ENCODE measurements around the gene LARGE1. TPM values are rescaled to one million over a fixed set of nuclear protein-coding genes. Genes with fewer than 3 reads are reported as not detected.

LARGE1 gene
- total RNA-seq, 1 experiment from 2014 or later: 2.5 TPM

GRCh38 chr22:33400891-33401290 lies 519.4 kb downstream of the LARGE1 start:
- DNase-seq (ENCODE audit: low read depth, low spot score) (no peak), ATAC-seq (no peak)
- BruUV-seq (replicated peaks): no TSS peak
- POLR2A ChIA-PET: no interaction called here
- Histone ChIP-seq H3K4me1 (ENCODE audit: control insufficient read depth, insufficient read depth, low read length) (no peaks in the 10 kb centered on the region), H3K4me3 (ENCODE audit: low read depth in 2 of 2, low read length in 2 of 2) (no peak overlapping the region), H3K9me3 (ENCODE audit: control insufficient read depth, insufficient read depth, low read depth, low read length) (no peaks in the 10 kb centered on the region), H3K27ac (ENCODE audit: low read length) (no peak overlapping the region), H3K36me3 (ENCODE audit: control insufficient read depth, insufficient read depth, low read length) (no peaks in the 10 kb centered on the region), H3K27me3 (ENCODE audit: control insufficient read depth, insufficient read depth, low read length) (no peaks in the 10 kb centered on the region)
- CTCF ChIA-PET: no interaction called here
- in situ Hi-C loops (cut with HindIII; ENCODE audit: low pct_unique_long_range_greater_than_20kb, low sequenced_read_pairs): no loop called here
- intact Hi-C loops (cut with micrococcal nuclease; ENCODE audit: unreplicated experiment): no loop called here
- TF ChIP-seq TCF7L2 (IDR thresholded peaks at IDR 0.05; ENCODE audit: low read depth, low read length): no peak

DNA sequence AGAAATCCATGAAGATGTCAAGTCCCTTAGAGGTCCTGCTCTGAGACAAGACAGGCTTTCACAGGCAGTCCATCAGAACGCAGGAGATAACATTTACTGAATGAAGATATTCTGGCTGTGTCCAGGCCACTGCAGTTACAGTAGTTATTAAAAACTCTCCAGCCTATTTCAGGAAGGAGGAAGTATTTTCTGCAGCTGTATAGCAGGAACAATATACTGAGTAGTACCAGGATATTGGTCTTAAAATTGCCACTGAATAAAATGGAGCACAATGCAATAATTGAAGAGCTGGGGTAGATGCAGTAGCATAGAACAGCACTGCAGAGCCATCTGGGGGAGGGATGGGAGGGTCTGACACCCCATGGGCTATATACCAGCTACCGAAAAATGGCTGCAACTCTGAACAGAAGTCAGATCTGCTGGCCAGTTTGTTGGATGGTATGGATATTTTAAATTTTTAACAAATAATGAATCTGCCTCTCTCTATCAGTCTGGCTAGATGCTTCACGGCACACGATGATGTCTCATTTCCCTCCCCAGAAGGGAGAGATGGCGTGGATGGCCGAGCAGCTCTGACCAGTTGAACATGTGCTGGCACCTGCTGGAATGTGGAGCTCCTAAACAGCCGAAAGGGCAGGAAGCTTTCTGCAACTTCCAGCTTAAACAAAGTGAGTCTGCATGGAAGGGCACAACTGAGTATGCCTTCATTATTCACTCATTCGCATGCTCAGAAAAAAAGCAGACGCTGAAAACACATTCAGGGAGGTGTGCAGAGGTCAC lies 520.0 kb downstream of the LARGE1 start:
- Histone ChIP-seq H3K36me3 (ENCODE audit: control insufficient read depth, insufficient read depth, low read length) (no peaks in the 10 kb centered on the region), H3K9me3 (ENCODE audit: control insufficient read depth, insufficient read depth, low read depth, low read length) (no peaks in the 10 kb centered on the region), H3K27ac (ENCODE audit: low read length) (no peak overlapping the region), H3K4me1 (ENCODE audit: control insufficient read depth, insufficient read depth, low read length) (no peaks in the 10 kb centered on the region), H3K27me3 (ENCODE audit: control insufficient read depth, insufficient read depth, low read length) (no peaks in the 10 kb centered on the region), H3K4me3 (ENCODE audit: low read depth in 2 of 2, low read length in 2 of 2) (no peak overlapping the region)
- no peak for ATAC-seq
- in situ Hi-C loops (cut with HindIII; ENCODE audit: low pct_unique_long_range_greater_than_20kb, low sequenced_read_pairs): no loop called here
- DNase-seq (ENCODE audit: low read depth, low spot score): no peak
- intact Hi-C loops (cut with micrococcal nuclease; ENCODE audit: unreplicated experiment): no loop called here
- no peak for TF ChIP-seq TCF7L2 (IDR thresholded peaks at IDR 0.05; ENCODE audit: low read depth, low read length)
- TF ChIP-seq SIN3A (IDR thresholded peaks at IDR 0.05; ENCODE audit: borderline replicate concordance, insufficient read depth, low read depth, low read length): no peak
- TF ChIP-seq, protein P1, sequence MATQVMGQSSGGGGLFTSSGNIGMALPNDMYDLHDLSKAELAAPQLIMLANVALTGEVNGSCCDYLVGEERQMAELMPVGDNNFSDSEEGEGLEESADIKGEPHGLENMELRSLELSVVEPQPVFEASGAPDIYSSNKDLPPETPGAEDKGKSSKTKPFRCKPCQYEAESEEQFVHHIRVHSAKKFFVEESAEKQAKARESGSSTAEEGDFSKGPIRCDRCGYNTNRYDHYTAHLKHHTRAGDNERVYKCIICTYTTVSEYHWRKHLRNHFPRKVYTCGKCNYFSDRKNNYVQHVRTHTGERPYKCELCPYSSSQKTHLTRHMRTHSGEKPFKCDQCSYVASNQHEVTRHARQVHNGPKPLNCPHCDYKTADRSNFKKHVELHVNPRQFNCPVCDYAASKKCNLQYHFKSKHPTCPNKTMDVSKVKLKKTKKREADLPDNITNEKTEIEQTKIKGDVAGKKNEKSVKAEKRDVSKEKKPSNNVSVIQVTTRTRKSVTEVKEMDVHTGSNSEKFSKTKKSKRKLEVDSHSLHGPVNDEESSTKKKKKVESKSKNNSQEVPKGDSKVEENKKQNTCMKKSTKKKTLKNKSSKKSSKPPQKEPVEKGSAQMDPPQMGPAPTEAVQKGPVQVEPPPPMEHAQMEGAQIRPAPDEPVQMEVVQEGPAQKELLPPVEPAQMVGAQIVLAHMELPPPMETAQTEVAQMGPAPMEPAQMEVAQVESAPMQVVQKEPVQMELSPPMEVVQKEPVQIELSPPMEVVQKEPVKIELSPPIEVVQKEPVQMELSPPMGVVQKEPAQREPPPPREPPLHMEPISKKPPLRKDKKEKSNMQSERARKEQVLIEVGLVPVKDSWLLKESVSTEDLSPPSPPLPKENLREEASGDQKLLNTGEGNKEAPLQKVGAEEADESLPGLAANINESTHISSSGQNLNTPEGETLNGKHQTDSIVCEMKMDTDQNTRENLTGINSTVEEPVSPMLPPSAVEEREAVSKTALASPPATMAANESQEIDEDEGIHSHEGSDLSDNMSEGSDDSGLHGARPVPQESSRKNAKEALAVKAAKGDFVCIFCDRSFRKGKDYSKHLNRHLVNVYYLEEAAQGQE (IDR thresholded peaks at IDR 0.05; ENCODE audit: insufficient read depth in 1 of 2, low read depth in 2 of 2, low read length in 1 of 2): no peak
- no peak for TF ChIP-seq POLR2AphosphoS5 (IDR thresholded peaks at IDR 0.05; ENCODE audit: low read depth, low read length)
- TF ChIP-seq, protein P2, sequence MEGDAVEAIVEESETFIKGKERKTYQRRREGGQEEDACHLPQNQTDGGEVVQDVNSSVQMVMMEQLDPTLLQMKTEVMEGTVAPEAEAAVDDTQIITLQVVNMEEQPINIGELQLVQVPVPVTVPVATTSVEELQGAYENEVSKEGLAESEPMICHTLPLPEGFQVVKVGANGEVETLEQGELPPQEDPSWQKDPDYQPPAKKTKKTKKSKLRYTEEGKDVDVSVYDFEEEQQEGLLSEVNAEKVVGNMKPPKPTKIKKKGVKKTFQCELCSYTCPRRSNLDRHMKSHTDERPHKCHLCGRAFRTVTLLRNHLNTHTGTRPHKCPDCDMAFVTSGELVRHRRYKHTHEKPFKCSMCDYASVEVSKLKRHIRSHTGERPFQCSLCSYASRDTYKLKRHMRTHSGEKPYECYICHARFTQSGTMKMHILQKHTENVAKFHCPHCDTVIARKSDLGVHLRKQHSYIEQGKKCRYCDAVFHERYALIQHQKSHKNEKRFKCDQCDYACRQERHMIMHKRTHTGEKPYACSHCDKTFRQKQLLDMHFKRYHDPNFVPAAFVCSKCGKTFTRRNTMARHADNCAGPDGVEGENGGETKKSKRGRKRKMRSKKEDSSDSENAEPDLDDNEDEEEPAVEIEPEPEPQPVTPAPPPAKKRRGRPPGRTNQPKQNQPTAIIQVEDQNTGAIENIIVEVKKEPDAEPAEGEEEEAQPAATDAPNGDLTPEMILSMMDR (IDR thresholded peaks at IDR 0.05): no peak
- BruUV-seq (replicated peaks): no TSS peak
- CTCF ChIA-PET: no interaction called here
- POLR2A ChIA-PET: no interaction called here

GRCh38 chr22:33397381-33397907 lies 522.8 kb downstream of the LARGE1 start:
- intact Hi-C loops (cut with micrococcal nuclease; ENCODE audit: unreplicated experiment) (no loop called here), in situ Hi-C loops (cut with HindIII; ENCODE audit: low pct_unique_long_range_greater_than_20kb, low sequenced_read_pairs) (no loop called here)
- POLR2A ChIA-PET: no interaction called here
- CTCF ChIA-PET: no interaction called here
- TF ChIP-seq, protein P2 (IDR thresholded peaks at IDR 0.05): no peak
- TF ChIP-seq TCF7L2 (IDR thresholded peaks at IDR 0.05; ENCODE audit: low read depth, low read length) (no peak), SIN3A (IDR thresholded peaks at IDR 0.05; ENCODE audit: borderline replicate concordance, insufficient read depth, low read depth, low read length) (no peak), POLR2AphosphoS5 (IDR thresholded peaks at IDR 0.05; ENCODE audit: low read depth, low read length) (no peak)
- TF ChIP-seq, protein P1 (IDR thresholded peaks at IDR 0.05; ENCODE audit: insufficient read depth in 1 of 2, low read depth in 2 of 2, low read length in 1 of 2): no peak
- Histone ChIP-seq H3K9me3 (ENCODE audit: control insufficient read depth, insufficient read depth, low read depth, low read length) (no peaks in the 10 kb centered on the region), H3K36me3 (ENCODE audit: control insufficient read depth, insufficient read depth, low read length) (no peaks in the 10 kb centered on the region), H3K27ac (ENCODE audit: low read length) (no peak overlapping the region), H3K4me3 (ENCODE audit: low read depth in 2 of 2, low read length in 2 of 2) (no peak overlapping the region), H3K4me1 (ENCODE audit: control insufficient read depth, insufficient read depth, low read length) (no peaks in the 10 kb centered on the region), H3K27me3 (ENCODE audit: control insufficient read depth, insufficient read depth, low read length) (no peaks in the 10 kb centered on the region)
- no peak for ATAC-seq
- no TSS peak for BruUV-seq (replicated peaks)
- no peak for DNase-seq (ENCODE audit: low read depth, low spot score)

All from Panc1 (cell line).